SK-N-SH treated with all-trans-retinoic acid at 6 μM for 48 hours (cell line): Measurements from ENCODE around the gene ANKRD7.

Experiments
- ATAC-seq: fragments of 200-7000 bp; cut with Tn5 transposase; 3 replicates; pipeline ENCODE4 v1.9.1; 2020; ENCODE audit warnings: mild to moderate bottlenecking, moderate library complexity
- ARNTL ChIP-seq: fragments of 450-650 bp; formaldehyde crosslinking; IDR thresholded peaks from 2 replicates; pipeline ENCODE4 v1.5.0; 2020; ENCODE audit warnings: low read depth, mild to moderate bottlenecking, moderate library complexity, borderline replicate concordance
- BACH2 ChIP-seq: fragments of 250-450 bp; sonication (Bioruptor Pico); IDR thresholded peaks from 2 replicates; pipeline ENCODE4 v1.9.0; 2021; ENCODE audit warnings: mild to moderate bottlenecking, borderline replicate concordance
- CSDC2 ChIP-seq: fragments of 250-450 bp; sonication (Bioruptor Pico); IDR thresholded peaks from 2 replicates; pipeline ENCODE4 v1.5.0; 2020; ENCODE audit warnings: mild to moderate bottlenecking, moderate library complexity
- ESRRG ChIP-seq: fragments of 250-450 bp; sonication (Bioruptor Pico); IDR thresholded peaks from 2 replicates; pipeline ENCODE4 v1.6.1; 2021; ENCODE audit warnings: mild to moderate bottlenecking
- GLIS3 ChIP-seq: fragments of 250-450 bp; sonication (Bioruptor Pico); IDR thresholded peaks from 2 replicates; pipeline ENCODE4 v1.5.0; 2020; ENCODE audit warnings: mild to moderate bottlenecking, moderate library complexity
- ISL1 ChIP-seq: fragments of 250-450 bp; sonication (Bioruptor Pico); IDR thresholded peaks from 2 replicates; pipeline ENCODE4 v2.1.2; 2022; ENCODE audit warnings: mild to moderate bottlenecking, moderate library complexity
- OSR1 ChIP-seq: fragments of 250-450 bp; sonication (Bioruptor Pico); IDR thresholded peaks from 2 replicates; pipeline ENCODE4 v1.8.0; 2022; ENCODE audit warnings: moderate library complexity, mild to moderate bottlenecking, inconsistent platforms
- PATZ1 ChIP-seq: fragments of 250-450 bp; sonication (Bioruptor Pico); IDR thresholded peaks from 2 replicates; pipeline ENCODE4 v1.8.0; 2020; ENCODE audit warnings: mild to moderate bottlenecking, moderate library complexity, borderline replicate concordance
- POU6F1 ChIP-seq: fragments of 250-450 bp; sonication (Bioruptor Pico); IDR thresholded peaks from 2 replicates; pipeline ENCODE4 v1.8.0; 2021; ENCODE audit warnings: low read depth, mild to moderate bottlenecking, moderate library complexity, borderline replicate concordance
- SNAI2 ChIP-seq: fragments of 250-450 bp; sonication (Bioruptor Pico); IDR thresholded peaks from 2 replicates; pipeline ENCODE4 v1.5.0; 2020; ENCODE audit warnings: mild to moderate bottlenecking, moderate library complexity
- TCF4 ChIP-seq: fragments of 250-450 bp; sonication (Bioruptor Pico); IDR thresholded peaks from 2 replicates; pipeline ENCODE4 v1.8.0; 2021; ENCODE audit warnings: mild to moderate bottlenecking, moderate library complexity, borderline replicate concordance
- TOX ChIP-seq: fragments of 250-450 bp; sonication (Bioruptor Pico); IDR thresholded peaks from 2 replicates; pipeline ENCODE4 v1.8.0; 2021; ENCODE audit warnings: mild to moderate bottlenecking, moderate library complexity, borderline replicate concordance
- TSHZ2 ChIP-seq: fragments of 250-450 bp; sonication (Bioruptor Pico); IDR thresholded peaks from 2 replicates; pipeline ENCODE4 v1.5.0; 2020; ENCODE audit warnings: mild to moderate bottlenecking, moderate library complexity
- ZC3H10 ChIP-seq: fragments of 250-450 bp; sonication (Bioruptor Pico); IDR thresholded peaks from 2 replicates; pipeline ENCODE4 v1.5.1; 2021; ENCODE audit warnings: mild to moderate bottlenecking, moderate library complexity
- ZFP3 ChIP-seq: fragments of 250-450 bp; sonication (Bioruptor Pico); IDR thresholded peaks from 2 replicates; pipeline ENCODE4 v1.5.0; 2020; ENCODE audit warnings: mild to moderate bottlenecking, moderate library complexity
- ZNF565 ChIP-seq: fragments of 450-650 bp; formaldehyde crosslinking; conservative IDR thresholded peaks from 2 replicates; pipeline ENCODE4 v1.5.0; 2020; ENCODE audit warnings: low read depth, mild to moderate bottlenecking, moderate library complexity
- ZNF70 ChIP-seq: fragments of 450-650 bp; formaldehyde crosslinking; IDR thresholded peaks from 2 replicates; pipeline ENCODE4 v1.5.0; 2020; ENCODE audit warnings: mild to moderate bottlenecking, moderate library complexity
- ZNF8 ChIP-seq: fragments of 450-650 bp; formaldehyde crosslinking; IDR thresholded peaks from 2 replicates; pipeline ENCODE4 v1.5.0; 2020; ENCODE audit warnings: mild to moderate bottlenecking, moderate library complexity
- TF ChIP-seq, protein P1 (sequence below): fragments of 250-450 bp; sonication (Bioruptor Pico); IDR thresholded peaks from 2 replicates; pipeline ENCODE4 v1.5.1; 2021; ENCODE audit warnings: mild to moderate bottlenecking, moderate library complexity
- TF ChIP-seq, protein P2 (sequence below): fragments of 250-450 bp; sonication (Bioruptor Pico); IDR thresholded peaks from 2 replicates; pipeline ENCODE4 v1.5.1; 2020; ENCODE audit warnings: low read depth, mild to moderate bottlenecking, moderate library complexity

Gene ANKRD7

DNA sequence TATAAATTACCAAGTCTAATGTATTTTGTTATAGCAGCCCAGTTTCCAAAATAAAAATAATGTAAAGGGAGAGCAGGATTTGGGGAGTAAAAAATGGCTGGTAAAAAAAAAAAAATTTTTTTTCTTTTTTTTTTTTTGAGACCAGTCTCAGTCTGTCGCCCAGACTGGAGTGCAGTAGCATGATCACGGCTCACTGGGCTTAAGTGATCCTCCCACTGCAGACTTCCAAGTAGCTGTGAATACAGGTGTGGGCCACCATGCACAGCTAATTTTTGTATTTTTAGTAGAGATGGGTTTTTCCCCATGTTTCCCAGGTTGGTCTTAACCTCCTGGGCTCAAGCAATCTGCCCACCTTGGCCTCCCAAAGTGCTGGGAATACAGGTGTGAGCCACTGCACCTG lies 45.3 kb upstream of the ANKRD7 start:
- no peak for ATAC-seq
- TF ChIP-seq ESRRG (CRISPR knock-in tag) = no peak
- no peak for TF ChIP-seq ZNF8 (CRISPR knock-in tag)
- TF ChIP-seq BACH2 = no peak

GRCh38 chr7:118182593-118183427 lies 41.7 kb upstream of the ANKRD7 start:
- peak; percentile 5; the same call in 1 of the 3 replicates for ATAC-seq
- no peak for TF ChIP-seq POU6F1 (CRISPR knock-in tag)
- TF ChIP-seq, protein P1, sequence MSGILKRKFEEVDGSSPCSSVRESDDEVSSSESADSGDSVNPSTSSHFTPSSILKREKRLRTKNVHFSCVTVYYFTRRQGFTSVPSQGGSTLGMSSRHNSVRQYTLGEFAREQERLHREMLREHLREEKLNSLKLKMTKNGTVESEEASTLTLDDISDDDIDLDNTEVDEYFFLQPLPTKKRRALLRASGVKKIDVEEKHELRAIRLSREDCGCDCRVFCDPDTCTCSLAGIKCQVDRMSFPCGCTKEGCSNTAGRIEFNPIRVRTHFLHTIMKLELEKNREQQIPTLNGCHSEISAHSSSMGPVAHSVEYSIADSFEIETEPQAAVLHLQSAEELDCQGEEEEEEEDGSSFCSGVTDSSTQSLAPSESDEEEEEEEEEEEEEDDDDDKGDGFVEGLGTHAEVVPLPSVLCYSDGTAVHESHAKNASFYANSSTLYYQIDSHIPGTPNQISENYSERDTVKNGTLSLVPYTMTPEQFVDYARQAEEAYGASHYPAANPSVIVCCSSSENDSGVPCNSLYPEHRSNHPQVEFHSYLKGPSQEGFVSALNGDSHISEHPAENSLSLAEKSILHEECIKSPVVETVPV (CRISPR knock-in tag) = no peak
- TF ChIP-seq, all 23 proteins: peak for 0

- TF ChIP-seq ZNF70 (CRISPR knock-in tag) = no peak
- TF ChIP-seq, protein P1 (CRISPR knock-in tag) = 0 out of 2 replicates have a peak, but pooled peaks have one; percentile 24
- TF ChIP-seq, all 23 proteins: peak for 1
- peak; percentile 32 for ATAC-seq
These were observed 41.1 kb upstream of the ANKRD7 start for GRCh38 chr7:118183428-118183785.

- TF ChIP-seq ZC3H10 (CRISPR knock-in tag) = no peak
- TF ChIP-seq PATZ1 (CRISPR knock-in tag) = peak; percentile 64; the same call in 1 of the 2 replicates
- TF ChIP-seq CSDC2 = 0 out of 2 replicates have a peak, but pooled peaks have one; percentile 38
- no peak for TF ChIP-seq OSR1 (CRISPR knock-in tag)
- TF ChIP-seq ZFP3 = 0 out of 2 replicates have a peak, but pooled peaks have one; percentile 45
- peak; percentile 81 for TF ChIP-seq ZNF8 (CRISPR knock-in tag)
- peak; percentile 26; the same call in 1 of the 2 replicates for TF ChIP-seq TSHZ2 (CRISPR knock-in tag)
- TF ChIP-seq TCF4 = no peak
These were observed 40.5 kb upstream of the ANKRD7 start, which contains the start of gene LSM8 for GRCh38 chr7:118183786-118184564. Gene LSM8, plus strand, starts transcription at chr7:118184164. Its CDS starts 60 bp downstream, at chr7:118184224.

DNA sequence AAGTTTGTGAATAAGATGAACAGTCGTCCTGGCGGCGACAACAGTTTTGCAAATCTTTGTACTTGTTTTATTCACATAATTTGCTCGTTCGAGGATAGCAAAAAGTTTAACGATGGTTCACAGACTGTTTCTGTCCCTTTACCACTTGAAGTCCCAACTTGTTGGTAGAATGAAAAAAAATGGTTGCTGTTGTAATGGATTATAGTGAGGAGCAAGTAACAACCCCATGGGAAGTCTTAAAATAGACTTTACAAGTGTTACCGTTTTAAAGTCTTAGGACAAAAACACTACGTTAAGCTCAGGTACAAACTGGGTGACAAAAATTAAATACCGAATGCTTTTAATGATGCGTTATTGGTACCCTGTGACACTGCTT lies 40.0 kb upstream of the ANKRD7 start:
- ATAC-seq = peak; percentile 14
- TF ChIP-seq TOX (CRISPR knock-in tag) (no peak), GLIS3 (CRISPR knock-in tag) (no peak), ZNF565 (CRISPR knock-in tag) (no peak), ESRRG (CRISPR knock-in tag) (no peak), ARNTL (CRISPR knock-in tag) (no peak), ZNF70 (CRISPR knock-in tag) (no peak), SNAI2 (CRISPR knock-in tag) (no peak), TCF4 (no peak), POU6F1 (CRISPR knock-in tag) (no peak), OSR1 (CRISPR knock-in tag) (no peak), ISL1 (CRISPR knock-in tag) (no peak)
- TF ChIP-seq, protein P2, sequence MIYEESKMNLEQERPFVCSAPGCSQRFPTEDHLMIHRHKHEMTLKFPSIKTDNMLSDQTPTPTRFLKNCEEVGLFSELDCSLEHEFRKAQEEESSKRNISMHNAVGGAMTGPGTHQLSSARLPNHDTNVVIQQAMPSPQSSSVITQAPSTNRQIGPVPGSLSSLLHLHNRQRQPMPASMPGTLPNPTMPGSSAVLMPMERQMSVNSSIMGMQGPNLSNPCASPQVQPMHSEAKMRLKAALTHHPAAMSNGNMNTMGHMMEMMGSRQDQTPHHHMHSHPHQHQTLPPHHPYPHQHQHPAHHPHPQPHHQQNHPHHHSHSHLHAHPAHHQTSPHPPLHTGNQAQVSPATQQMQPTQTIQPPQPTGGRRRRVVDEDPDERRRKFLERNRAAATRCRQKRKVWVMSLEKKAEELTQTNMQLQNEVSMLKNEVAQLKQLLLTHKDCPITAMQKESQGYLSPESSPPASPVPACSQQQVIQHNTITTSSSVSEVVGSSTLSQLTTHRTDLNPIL (CRISPR knock-in tag) = no peak

More at GRCh38 chr7:118183786-118184564, 40.5 kb upstream of the ANKRD7 start, which contains the start of gene LSM8:
- ATAC-seq = peak; percentile 98
